NCI-H1694 (cell line): ENCODE measurements around the gene IGSF9.

Source experiments
- DNase-seq: peaks from one replicate; lab custom pipeline; 2025; lab: John Stamatoyannopoulos, UW

The IGSF9 gene

DNA sequence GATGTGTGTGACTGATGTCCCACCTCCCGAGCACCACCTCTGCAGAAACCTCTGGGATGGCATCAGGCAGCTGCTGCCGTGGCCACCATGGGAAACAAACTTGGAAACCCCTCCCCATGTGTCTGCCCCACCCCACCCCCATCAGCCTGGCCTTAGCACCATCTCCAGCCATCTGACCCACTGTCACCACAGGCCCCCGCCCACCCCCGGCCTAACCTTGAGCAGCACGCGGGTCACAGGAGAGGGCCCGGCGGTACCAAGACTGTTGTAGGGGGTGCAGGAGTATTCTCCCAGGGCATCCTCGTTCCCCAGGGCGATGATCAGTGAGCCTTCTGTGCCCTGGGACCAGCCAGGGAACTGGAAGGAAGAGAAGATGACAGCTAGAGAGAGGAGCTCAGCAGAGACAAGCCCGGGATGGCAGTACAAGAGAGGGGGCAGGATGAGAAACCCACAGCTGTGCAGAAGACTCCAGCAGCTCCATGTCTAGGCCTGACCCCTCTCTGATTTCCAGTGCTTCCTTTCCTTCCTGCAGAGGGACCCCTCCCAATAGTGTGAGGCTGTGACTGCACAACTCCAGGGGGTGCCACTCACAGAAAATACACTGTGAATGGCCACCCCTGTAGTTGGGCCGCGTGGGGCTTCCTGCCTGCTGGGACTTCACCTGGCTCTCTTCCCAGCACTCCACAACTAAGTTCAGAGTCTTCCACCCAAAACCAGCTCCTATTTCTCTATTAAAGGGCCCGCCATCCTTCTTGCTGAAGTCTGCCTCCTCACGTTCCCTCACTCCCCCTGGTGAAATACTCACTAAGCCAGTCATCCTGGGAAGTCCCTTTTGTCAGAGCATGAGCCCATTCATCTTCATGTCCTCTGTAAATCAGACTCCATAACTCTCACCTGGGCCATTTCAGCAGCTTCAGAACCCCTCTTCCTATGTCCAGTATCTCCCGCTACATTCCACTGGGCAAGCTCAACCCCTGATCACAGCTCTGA, 12.8 kb downstream of the IGSF9 start:
- DNase-seq: no peak

DNA sequence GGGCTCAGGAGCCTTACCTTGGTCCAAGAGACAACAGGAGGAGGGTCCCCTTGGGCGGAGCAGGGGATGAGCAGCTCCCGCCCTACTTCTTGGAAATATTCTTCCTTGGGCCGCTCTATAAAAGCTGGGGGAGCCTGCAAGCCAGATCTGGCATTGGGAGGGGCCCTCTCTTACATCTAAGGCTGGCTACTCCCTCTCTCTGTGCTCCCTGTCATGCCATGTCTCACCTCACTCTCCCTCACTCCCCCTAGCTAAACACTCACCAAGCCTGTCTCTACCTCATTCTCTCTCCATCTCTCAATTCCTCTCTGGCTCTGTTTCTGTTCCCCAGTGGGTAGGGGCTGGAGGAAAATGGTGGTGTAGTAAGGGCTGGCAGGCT, 13.6 kb downstream of the IGSF9 start:
- no peak for DNase-seq

DNA sequence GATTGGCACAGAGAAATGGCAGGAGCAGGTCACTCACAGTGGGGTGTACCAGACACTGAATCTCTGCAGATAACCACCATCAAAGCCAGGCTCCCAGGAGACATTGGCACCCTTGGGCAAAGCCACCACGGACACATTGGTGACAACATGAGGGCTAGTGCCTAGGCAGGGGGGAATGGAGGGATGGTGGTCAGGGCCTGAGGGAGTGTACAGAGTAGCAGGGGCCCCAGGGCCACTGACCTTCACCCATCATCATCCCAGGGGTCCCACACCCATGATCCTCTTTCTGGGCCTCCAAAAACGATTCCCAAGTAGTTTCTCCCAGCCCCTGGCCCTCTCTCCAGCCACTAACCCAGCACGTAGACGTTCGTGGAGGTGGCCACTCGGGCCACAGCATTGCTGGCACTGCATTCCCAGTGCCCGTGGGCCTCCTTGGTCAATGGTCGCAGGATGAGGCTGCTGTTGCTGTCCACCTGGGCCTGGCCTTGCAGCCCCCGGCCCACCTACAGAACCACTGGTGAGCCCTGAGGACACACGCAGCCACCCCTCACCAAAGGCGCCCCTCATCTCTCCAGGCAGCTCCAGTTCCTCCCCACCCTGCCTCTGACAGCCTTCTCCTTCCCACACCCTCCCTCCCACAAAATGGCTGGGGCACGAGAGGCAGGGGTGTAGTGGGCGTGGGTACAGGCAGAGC, 14.2 kb downstream of the IGSF9 start:
- DNase-seq: no peak

DNA sequence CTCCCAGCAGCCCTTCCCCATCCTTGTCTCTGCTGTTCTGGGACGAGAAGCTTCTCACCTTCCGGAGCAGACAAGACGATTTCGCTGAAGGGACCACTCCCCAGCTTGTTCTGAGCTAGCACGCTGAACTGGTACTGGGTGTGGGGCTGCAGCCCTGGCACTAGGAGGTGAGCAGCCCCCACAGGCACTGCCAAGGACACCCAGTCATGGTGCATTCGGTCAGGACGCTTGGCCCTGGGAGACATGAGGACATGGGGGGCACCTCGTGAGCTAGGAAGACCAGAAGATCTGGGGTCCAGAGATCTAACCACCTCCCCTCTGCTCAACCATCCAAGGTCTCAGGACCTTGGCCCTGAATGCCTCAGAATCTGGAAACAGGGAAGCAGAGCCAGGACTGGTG, 14.8 kb downstream of the IGSF9 start:
- no peak for DNase-seq

DNA sequence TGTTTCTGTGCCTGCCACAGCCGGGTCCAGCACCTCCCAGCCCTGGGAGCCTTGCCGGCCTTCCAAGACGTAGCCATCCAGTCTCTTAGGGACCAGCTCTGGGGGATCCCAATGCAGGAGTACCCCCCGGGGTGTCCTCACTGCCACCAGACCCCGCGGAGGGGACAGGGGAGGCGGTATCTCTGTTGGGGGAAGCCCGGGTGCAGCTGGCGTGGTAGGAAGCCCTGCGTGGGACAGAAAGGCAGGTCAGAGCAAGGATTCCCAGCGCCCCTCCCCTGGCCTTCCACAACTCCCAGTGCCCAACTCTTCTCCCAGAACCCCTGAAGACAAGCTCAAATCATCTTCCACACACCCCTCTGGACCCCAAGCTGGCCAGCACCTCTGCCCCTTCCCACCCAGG, 15.2 kb downstream of the IGSF9 start:
- no peak for DNase-seq

DNA sequence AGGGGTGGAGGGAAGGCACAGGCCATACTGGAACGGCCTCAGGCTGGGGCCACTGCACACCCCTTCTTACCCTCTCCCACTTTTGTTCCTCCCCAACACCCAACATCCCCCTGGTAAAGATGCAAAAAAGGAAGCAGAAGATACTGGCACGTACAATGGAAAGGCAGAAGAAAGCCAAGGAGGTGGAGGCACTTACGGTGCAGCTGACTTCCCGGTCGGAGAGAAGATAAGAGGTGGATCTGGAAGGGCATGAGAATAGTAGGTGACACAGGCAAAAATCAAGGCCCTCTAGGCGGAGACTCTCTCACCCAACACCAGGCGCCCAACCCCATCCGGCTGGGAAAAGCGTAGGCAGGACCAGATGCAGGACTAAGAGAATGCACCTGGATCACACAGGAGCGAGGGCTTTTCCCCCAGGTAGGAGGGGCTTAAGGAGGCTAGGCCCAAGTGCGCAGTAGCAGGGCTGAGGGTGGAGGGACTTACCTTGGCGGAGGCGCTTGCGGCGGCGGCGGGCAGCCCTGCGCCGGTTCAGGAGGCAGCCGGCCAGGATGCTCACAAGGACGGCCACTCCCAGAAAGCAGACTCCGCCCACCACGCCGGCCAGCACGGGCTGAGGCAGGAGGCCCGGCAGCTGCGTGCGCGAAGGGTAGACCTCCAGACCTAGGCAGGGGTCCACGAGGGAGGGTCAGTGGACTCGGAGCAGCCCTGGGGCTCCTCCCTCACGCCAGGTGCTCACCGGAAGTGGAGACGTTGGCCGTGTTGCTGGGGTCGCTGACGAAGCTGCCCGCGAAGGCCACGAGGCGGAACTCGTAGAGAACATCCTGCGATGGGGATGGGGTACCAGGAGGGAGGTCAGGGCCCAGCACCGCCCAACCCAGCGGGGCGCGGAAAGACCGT, 16.0 kb downstream of the IGSF9 start:
- DNase-seq: no peak

DNA sequence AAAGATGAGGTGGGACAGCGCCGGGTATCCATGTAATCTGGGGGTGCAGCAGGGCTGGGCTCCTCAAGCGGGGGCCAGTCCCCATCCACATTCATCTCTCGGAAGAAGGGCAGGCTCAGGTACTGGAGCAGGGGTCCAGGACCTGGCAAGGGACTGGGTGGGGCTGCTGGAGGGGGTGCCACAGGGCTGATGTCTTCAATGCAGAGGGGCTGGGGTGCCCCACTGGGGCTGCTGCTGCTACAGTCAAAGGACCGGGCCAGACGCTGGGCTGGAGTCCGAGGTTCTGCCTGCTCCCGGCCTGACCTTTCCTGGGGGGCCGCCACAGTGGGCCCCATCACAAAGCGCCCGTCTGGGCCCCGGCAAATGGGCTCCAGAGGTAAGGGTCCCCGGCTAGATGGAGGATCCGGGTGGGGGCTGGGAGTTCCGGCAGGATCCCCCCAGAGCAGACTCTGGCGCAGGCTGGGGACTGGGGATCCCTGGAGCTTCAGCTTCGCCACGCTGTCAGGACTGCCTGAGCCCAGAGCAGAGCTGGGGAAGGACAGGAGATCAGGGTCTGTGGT, 16.8 kb downstream of the IGSF9 start:
- DNase-seq: no peak

DNA sequence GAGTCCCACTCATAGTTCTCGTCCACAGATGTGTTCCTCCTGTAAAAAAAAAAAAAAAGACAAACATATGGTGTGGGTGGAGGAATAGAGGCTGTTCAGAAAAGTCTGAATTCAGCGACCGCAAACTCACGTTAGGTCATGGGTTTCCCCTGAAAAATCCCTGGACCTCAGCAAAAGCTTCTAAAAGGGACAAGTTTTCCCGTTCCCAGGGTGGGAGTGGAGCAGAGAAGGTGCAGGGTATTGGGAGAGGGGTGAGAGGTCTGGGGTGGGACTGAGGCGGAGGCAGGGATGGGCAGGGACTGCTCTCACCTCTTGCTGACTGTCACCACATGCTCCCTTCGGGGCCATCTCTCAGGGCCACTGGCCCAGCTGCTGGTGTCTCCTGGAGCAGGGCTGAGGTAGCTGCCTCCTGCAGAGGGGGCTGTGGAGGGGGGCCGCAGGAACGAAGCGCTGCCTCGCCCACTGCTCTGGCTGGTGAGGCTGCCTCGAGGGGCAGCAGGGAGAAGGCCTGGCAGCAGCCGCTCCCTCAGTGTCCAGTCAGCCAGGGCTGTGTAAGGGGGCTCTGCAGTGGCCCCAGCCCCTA, 17.5 kb downstream of the IGSF9 start:
- peak; percentile 63 for DNase-seq

DNA sequence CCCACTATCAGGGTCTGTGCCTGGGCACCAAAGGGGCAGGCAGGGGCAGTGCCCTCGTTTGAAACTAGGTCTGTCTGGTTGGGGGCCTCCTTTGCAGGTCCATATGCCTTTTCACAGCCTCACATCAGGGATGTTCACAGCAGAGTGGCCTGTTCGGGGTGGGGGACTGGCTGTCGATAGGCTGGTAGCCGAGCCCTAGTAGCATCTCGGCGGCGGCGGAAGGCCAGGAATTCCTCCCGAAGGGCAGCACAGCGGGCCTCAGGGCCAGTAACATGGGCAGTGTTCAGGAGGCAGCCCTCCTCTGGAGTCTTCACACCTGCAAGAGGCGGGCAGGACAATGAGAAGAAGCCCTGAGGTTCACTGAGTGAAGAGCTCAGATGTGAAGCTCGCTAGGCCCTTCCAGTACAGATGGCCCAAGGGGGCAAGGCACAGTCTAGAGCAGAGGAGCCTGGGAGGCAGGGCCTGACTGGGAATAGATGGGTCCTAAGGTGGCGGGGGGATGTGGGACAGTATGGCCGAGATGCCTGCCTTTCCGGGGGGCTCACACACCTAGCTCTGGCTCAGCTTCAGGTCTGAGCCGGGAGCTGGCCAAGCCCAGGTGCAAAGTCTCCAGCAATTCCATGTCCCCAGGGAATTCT, 18.1 kb downstream of the IGSF9 start:
- DNase-seq: no peak

DNA sequence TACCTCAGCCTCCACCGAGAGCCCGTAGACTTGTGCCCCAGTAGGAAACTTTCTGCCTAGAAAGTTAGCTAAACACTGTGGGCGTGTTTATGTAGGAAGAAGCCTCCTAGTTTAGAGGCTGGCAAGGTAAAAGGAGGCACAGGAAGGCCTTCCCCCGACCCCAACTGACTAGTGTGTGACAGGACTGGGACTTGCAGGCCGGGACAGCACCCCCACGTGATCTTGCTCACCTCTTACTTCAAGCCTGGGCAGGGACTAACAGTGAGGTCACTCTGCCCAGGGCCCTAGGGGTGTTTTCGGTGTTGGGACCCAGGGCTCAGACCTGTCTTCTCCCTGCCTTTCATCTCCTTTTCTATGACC, 19.7 kb downstream of the IGSF9 start:
- DNase-seq: no peak

DNA sequence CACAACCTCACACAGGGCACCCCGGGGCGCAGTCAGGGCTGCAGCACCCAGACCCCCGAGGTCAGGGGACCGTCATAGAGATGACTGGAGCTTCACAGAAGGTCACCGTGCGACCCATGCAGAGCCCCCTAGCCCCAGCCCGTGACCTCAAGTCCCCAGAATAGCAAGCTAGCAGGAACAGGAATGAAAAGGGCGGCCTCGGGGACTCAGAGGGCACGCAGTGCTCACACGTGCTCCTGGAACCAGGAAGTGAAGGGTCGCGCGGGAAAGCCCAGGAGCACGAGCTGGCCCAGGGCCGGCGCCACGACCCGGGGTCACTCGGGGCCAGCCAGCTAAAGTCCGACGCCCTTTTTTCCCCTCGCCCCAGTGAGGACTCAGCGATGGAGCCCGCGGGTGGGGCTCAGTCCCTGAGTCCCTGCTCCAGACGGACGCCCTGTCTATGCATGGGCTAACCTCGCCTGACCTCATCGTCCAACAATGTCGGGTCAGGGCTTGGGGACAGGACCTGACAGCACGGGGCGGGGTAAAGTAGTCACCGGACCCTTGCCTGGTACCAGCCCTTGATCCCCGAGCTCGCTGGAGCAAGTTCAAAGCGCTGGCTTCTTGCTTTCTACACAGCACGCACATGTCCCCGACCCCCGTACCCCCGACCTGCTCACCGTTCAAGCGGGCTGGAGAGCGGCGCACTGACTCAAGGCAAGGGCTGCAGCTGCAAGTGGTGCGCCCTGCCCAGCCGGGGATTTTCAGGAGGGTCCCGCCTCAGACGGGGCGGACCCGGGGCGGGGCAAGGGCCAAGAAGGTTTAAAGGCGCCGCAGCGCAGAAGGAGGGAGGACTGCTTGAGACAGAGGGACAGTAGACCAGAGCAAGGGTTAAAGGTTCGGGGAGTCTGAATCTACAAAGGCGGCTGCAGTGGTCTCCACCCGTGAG, 20.4 kb downstream of the IGSF9 start, which contains the start of gene TAGLN2:
TAGLN2 (minus strand) TSS at position 717 of the 928 bp plus-strand sequence. CDS start 4,998 bp downstream, outside the sequence.
- no peak for DNase-seq

DNA sequence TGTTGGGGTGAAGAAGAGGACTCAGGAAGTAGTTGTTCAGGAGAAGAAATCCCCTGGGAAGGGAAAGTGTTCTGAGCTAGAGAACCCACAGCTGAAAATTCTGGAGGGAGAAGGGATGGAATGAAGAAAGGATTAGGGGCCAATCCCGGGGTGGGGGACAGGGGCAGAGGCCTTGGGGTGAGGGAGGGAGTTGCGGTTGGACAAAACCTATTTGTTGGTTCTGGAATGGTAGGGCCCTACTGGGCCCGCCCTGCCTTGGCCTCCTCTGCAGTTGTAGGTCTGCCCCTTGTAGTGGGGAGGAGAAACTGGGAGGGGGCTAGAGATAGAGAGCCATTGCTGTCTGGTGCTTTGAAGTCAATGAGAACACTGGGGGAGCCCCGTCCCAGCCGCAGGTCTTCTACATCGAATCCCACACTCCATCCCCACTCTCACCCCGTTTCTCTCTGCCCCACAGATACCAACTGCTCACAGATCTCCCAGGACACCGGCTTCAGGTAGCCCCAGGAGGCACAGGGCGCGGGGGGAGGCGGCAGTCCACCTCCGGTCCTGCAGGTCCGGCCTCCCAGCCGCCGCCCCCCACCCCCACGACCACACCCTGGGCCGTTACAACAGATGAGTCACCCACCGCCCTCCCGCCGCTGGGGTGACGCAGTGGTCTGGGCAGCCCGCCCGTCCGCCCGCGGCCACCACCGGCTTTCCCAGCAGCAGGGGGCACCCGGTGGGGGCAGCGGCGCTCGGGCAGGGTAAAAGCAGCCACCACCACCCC, 21.2 kb downstream of the IGSF9 start:
- no peak for DNase-seq

DNA sequence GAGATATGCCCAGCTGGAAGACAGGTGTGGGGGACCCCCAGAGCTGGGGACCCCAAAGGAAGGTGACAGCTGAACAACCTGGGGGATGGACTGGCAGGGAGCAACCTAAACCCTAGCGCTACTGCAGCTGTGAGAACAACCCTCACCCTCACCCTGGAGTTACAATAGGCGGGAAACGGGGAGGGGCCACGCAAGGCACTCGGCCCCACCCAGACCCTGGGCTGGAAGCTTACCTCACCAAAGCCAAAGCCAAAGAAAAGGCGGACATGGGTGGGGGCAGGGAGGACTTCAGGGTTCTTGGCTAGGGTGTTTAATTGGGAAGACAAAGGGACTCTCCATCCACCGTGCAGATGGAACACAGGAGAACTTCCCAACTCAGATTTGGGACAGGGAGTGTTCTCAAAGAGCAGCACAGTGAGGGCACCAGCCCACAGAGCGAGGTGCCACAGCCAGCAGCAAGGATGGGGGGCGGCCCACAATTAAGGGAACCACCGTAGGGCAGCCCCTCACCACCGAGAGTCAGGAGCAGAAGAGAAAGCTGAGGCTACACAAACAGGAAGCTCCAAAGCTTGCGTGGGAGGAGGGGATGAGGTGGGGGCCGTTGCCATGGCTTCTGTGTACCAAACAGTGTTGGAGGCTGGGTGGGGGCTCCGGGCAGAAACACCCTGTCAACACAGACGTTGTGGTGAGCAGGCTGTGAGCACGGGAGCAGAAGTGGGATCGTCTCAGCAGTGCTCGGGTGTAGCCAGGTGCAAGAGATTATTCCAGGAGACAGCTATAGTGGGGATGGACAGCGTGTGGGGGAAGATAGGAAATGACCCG, 22.0 kb downstream of the IGSF9 start:
- DNase-seq: no peak

DNA sequence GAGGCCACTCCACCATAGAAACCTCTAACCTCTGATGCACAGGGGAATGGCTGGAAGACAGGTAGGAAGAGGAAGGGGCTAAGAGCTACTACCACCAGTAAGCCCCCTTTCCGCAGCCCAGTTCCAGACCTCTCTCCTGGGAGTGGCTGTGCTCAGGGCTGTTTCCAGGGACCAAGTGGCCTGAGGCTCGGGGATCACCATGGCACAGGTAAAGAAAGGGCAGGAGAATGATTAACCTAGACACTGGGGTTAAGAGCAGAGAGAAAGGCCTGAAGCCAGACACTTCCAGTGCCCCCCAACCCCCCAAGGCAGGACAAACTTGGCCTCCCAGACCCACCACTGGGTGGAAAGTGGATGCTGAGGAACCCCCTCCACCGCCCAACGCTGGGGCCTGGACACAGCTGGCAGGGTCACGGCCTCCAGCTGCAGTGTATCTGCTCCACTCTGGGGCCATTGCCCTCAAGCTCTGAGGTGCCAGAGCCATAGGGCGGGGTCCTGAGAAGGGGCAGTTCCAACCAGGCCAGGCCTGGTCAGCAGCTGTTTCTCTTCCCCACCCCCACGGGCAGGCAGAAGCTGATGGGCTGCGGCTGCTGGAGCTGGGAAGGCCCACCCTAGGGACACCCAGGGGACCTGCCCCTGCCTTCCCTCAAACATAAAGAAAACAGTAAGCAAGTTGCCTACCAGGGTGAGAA, 22.8 kb downstream of the IGSF9 start:
- no peak for DNase-seq

DNA sequence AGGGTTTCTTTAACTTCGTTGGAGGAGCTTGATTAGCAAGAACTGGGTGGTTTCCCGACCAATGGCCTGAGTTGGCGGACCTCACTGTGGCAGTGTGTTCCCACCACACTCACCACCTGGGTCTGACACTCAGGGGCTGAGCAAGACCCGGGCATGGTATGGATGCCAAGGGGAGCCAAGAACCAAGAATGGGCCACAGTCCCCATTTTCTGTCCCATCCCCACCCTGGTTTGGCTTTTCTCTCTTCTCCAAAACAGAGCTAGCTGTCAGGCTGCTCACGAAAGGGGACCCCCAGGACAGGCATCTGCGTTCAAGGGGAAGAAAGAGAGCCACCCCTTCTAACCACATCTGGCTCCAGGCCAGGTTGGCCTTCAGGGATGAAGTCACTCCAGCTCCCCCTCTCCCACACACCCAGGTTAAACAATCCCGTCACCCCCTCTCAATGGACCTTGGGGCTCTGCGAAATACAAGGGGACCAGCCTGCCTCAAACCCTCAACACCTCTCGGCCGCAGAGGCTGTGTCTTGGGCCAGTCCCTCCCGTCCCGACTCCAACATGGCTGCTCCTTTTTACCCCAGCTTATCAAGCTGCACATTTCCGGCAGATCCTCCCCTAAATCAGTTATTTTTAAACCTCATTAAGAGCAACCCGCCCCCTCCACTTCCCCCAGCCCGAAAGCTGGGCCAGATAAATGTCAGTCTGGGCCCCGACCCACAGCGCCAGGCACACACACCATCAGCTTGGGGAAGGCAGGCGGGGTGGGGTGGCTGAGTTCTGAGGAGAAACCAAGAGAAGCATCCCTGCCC, 23.5 kb downstream of the IGSF9 start:
- no peak for DNase-seq

DNA sequence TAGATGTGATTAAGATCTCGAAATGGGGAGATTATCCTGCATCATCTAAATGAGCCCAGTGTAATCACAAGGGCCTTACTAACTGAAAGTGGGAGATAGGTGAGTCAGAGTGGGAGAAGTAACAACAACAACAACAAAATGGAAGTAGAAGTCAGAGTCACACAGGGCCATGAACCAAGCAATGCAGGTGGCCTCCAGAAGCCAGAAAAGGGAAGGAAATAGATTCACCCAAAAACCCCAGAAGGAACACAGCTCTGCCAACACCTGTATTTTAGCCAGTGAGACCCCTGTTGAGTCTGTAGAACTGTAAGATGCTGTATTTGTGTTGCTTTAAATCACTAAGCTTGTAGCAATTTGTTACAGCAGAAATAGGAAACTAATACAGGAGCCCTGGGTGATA, 24.2 kb downstream of the IGSF9 start:
- no peak for DNase-seq

DNA sequence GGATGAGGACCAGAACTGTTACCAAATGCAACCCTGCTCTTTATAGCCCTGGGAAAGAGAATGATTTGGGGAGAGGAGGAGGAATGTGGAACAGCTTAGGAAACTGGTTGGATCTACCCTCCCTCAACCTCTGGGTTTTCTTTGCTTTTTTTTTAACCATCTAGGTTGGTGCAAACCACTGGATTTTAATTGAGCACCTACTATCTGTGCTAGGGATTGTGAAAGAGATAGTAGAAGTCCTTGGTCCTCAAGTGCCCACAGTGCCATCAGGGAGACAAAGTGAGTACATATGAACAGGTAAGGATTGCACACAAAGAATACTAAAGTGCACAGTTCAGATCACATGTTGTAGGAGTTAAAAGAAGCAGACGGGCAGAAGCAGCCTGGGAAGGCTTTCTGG, 24.8 kb downstream of the IGSF9 start:
- DNase-seq: no peak
